SK-N-SH (cell line): Measurements from ENCODE around the gene SRMS. TPM values are rescaled to one million over a fixed set of nuclear protein-coding genes. Genes with fewer than 3 reads are reported as not detected.

Source experiments
- CTCF ChIA-PET: fragments of 300-600, 350-600 bp; formaldehyde crosslinking; extraction: SDS; loops from one replicate; lab custom pipeline; 2021; lab: Yijun Ruan, JAX
- POLR2A ChIA-PET: fragments of 350-600 bp; sonication (Branson Sonifier 250); formaldehyde crosslinking; extraction: SDS; loops from one replicate; lab custom pipeline; 2020; ENCODE audit warnings: antibody characterized with exemption, inconsistent platforms; lab: Yijun Ruan, JAX
- DNase-seq: peaks from one replicate; pipeline ENCODE4 v3.0.0; 2012
- H2AFZ ChIP-seq: fragments of 200-600 bp; sonication (generic); 2 replicates; pipeline ENCODE4 v1.8.1; 2016; ENCODE audit warnings: antibody characterized with exemption, mild to moderate bottlenecking, low read depth
- H3F3A ChIP-seq: fragments of 200-600 bp; sonication (generic); replicated peaks from 2 replicates; pipeline ENCODE3; 2016; ENCODE audit warnings: antibody characterized with exemption, mild to moderate bottlenecking; ENCODE audit not compliant: insufficient read depth
- H3K27ac ChIP-seq, 2 experiments: fragments of 200-500 bp in 1 of 2; fragments of 200-600 bp in 1 of 2; sonication (Bioruptor generic) in 1 of 2; sonication (generic), shearing (Covaris generic) in 1 of 2; 2 replicates each; pipeline versions ENCODE4 v1.5.1 to v1.6.1; 2014 to 2016; ENCODE audit warnings: low read depth in 2 of 2, inconsistent platforms in 1 of 2, low read length in 1 of 2, mild to moderate bottlenecking in 1 of 2, mixed read lengths in 1 of 2
- H3K27me3 ChIP-seq: fragments of 200-600 bp; sonication (generic), shearing (Covaris generic); 2 replicates; pipeline ENCODE4 v1.6.1; 2016; ENCODE audit warnings: mixed run types; ENCODE audit not compliant: insufficient read depth
- H3K36me3 ChIP-seq, 2 experiments: fragments of 200-500 bp in 1 of 2; fragments of 200-600 bp in 1 of 2; sonication (Bioruptor generic) in 1 of 2; sonication (generic) in 1 of 2; replicated peaks in 1 of 2; 2 replicates each; pipeline versions ENCODE3 to v1.5.1; 2014 to 2016; ENCODE audit warnings: low read length in 1 of 2, mild to moderate bottlenecking in 1 of 2; ENCODE audit not compliant: insufficient read depth in 2 of 2, control insufficient read depth in 1 of 2
- H3K4me1 ChIP-seq, 2 experiments: fragments of 200-500 bp in 1 of 2; fragments of 200-600 bp in 1 of 2; sonication (Bioruptor generic) in 1 of 2; sonication (generic), shearing (Covaris generic) in 1 of 2; 2 replicates each; pipeline versions ENCODE4 v1.5.1 to v1.6.1; 2014 to 2016; ENCODE audit warnings: low read depth in 1 of 2, low read length in 1 of 2, mixed run types in 1 of 2; ENCODE audit not compliant: insufficient read depth in 2 of 2, control insufficient read depth in 1 of 2
- H3K4me2 ChIP-seq: fragments of 200-600 bp; sonication (generic), shearing (Covaris generic); 2 replicates; pipeline ENCODE4 v1.6.1; 2017; ENCODE audit warnings: mixed run types
- H3K4me3 ChIP-seq, 2 experiments: fragments of 200-500 bp in 1 of 2; fragments of 200-600 bp in 1 of 2; sonication (Bioruptor generic) in 1 of 2; sonication (generic), shearing (Covaris generic) in 1 of 2; 2 replicates each; pipeline versions ENCODE4 v1.5.1 to v1.8.1; 2014 to 2016; ENCODE audit warnings: low read depth in 2 of 2, inconsistent platforms in 1 of 2, low read length in 1 of 2, mild to moderate bottlenecking in 1 of 2, mixed read lengths in 1 of 2, moderate library complexity in 1 of 2
- H3K79me2 ChIP-seq: fragments of 200-600 bp; sonication (generic); 2 replicates; pipeline ENCODE4 v1.8.1; 2017; ENCODE audit warnings: mild to moderate bottlenecking; ENCODE audit not compliant: insufficient read depth
- H3K9ac ChIP-seq: fragments of 200-600 bp; sonication (generic); 2 replicates; pipeline ENCODE4 v1.6.1; 2017; ENCODE audit warnings: mixed run types
- H3K9me2 ChIP-seq: fragments of 200-600 bp; sonication (generic); 2 replicates; pipeline ENCODE4 v1.6.1; 2017; ENCODE audit warnings: mixed run types
- H3K9me3 ChIP-seq: fragments of 200-600 bp; sonication (generic); 2 replicates; pipeline ENCODE4 v1.6.1; 2017; ENCODE audit warnings: mixed run types, mild to moderate bottlenecking, moderate library complexity
- H4K20me1 ChIP-seq: fragments of 200-600 bp; sonication (generic); 2 replicates; pipeline ENCODE4 v1.6.1; 2017; ENCODE audit warnings: mild to moderate bottlenecking, mixed run types; ENCODE audit not compliant: insufficient read depth
- CHD2 ChIP-seq: fragments of 150-350 bp; IDR thresholded peaks from 2 replicates; pipeline ENCODE4 v1.6.1; 2018; ENCODE audit warnings: low read length; ENCODE audit not compliant: partially characterized antibody
- ELF1 ChIP-seq: IDR thresholded peaks from 2 replicates; pipeline ENCODE4 v1.4.0; 2012
- EP300 ChIP-seq, 2 experiments: IDR thresholded peaks; 2 replicates each; pipeline versions ENCODE4 v1.4.0 to v1.6.1; 2012; ENCODE audit warnings: borderline replicate concordance in 1 of 2, low read depth in 1 of 2, low read length in 1 of 2
- EZH2phosphoT487 ChIP-seq: fragments of 200-600 bp; sonication (generic); IDR thresholded peaks from 2 replicates; pipeline ENCODE4 v1.6.1; 2017; ENCODE audit warnings: low read depth, mixed run types, mild to moderate bottlenecking, antibody characterized with exemption, moderate library complexity, borderline replicate concordance
- FOXJ3 ChIP-seq: sonication (generic); formaldehyde crosslinking; IDR thresholded peaks from 2 replicates; pipeline ENCODE4 v1.5.1; 2020; ENCODE audit warnings: mild to moderate bottlenecking, missing genetic modification reagents
- FOXM1 ChIP-seq: IDR thresholded peaks from 2 replicates; pipeline ENCODE4 v1.4.0; 2012; ENCODE audit warnings: low read depth, mild to moderate bottlenecking
- GABPA ChIP-seq: IDR thresholded peaks from 2 replicates; pipeline ENCODE4 v1.4.0; 2012; ENCODE audit warnings: low read depth, mild to moderate bottlenecking
- GATA2 ChIP-seq: sonication (generic); formaldehyde crosslinking; IDR thresholded peaks from 2 replicates; pipeline ENCODE4 v1.5.0; 2020; ENCODE audit warnings: mild to moderate bottlenecking, missing genetic modification reagents
- IRF3 ChIP-seq: fragments of 150-350 bp; IDR thresholded peaks from 2 replicates; pipeline ENCODE4 v1.6.1; 2016; ENCODE audit warnings: mild to moderate bottlenecking, low read depth, low read length
- JUND ChIP-seq: IDR thresholded peaks from 2 replicates; pipeline ENCODE4 v1.4.0; 2012
- MEF2A ChIP-seq: IDR thresholded peaks from 2 replicates; pipeline ENCODE4 v1.4.0; 2012; ENCODE audit warnings: low read depth, borderline replicate concordance
- MXI1 ChIP-seq: IDR thresholded peaks from 2 replicates; pipeline ENCODE4 v1.6.1; 2012; ENCODE audit warnings: mild to moderate bottlenecking, low read depth, low read length, improper control_type of control experiment
- NRF1 ChIP-seq: IDR thresholded peaks from 2 replicates; pipeline ENCODE4 v1.6.1; 2012; ENCODE audit warnings: low read depth, mild to moderate bottlenecking, low read length
- POLR2AphosphoS5 ChIP-seq: IDR thresholded peaks from 2 replicates; pipeline ENCODE4 v1.6.1; 2012; ENCODE audit warnings: low read depth, low read length
- RAD21 ChIP-seq: IDR thresholded peaks from 2 replicates; pipeline ENCODE4 v1.6.1; 2012; ENCODE audit warnings: mild to moderate bottlenecking, low read length
- RFX5 ChIP-seq: IDR thresholded peaks from 2 replicates; pipeline ENCODE4 v1.6.1; 2012; ENCODE audit warnings: mild to moderate bottlenecking, improper control_type of control experiment, low read length
- RXRA ChIP-seq: IDR thresholded peaks from 2 replicates; pipeline ENCODE4 v1.4.0; 2012; ENCODE audit warnings: low read depth, mild to moderate bottlenecking, borderline replicate concordance
- SIN3A ChIP-seq: IDR thresholded peaks from 2 replicates; pipeline ENCODE4 v1.6.1; 2012; ENCODE audit warnings: low read depth, mild to moderate bottlenecking, low read length, moderate library complexity, borderline replicate concordance
- SMC3 ChIP-seq: IDR thresholded peaks from 2 replicates; pipeline ENCODE4 v1.6.1; 2012; ENCODE audit warnings: low read depth, low read length, improper control_type of control experiment
- TAF1 ChIP-seq: IDR thresholded peaks from 2 replicates; pipeline ENCODE4 v1.6.1; 2012; ENCODE audit warnings: low read depth, mild to moderate bottlenecking, low read length, moderate library complexity, borderline replicate concordance
- TCF12 ChIP-seq: IDR thresholded peaks from 2 replicates; pipeline ENCODE4 v1.4.0; 2012
- USF2 ChIP-seq: fragments of 150-350 bp; IDR thresholded peaks from 2 replicates; pipeline ENCODE4 v1.6.1; 2017; ENCODE audit warnings: antibody characterized with exemption, low read length, low read depth, borderline replicate concordance
- YY1 ChIP-seq: IDR thresholded peaks from 2 replicates; pipeline ENCODE4 v1.4.0; 2012; ENCODE audit warnings: low read depth, mild to moderate bottlenecking
- WGBS: methylation state at CpG from one replicate; pipeline ENCODE4 v1.1.6; 2017; ENCODE audit warnings: low lambda C conversion rate; 5-methylcytosine and 5-hydroxymethylcytosine counted together
- polyA plus RNA-seq, 3 experiments: library from polyadenylated mRNA; depleted of rRNA; stranded (reverse); fragments of >200 nt; gene quantifications; 2 replicates each; pipeline ENCODE4 v1.2.3, GENCODE V29; 2012

Gene SRMS
- polyA plus RNA-seq, 1 of the 3 experiments (the other 2 are of a cell fraction) = not detected

GRCh38 chr20:63494420-63495166 is 53.0 kb downstream of the SRMS start:
- Histone ChIP-seq H3K9me3 (no peaks in the 10 kb centered on the region), H3K27ac (no peak overlapping the region), H3F3A (no peaks in the 10 kb centered on the region), H3K36me3 (peaks cover 0 to 6% of the 10 kb centered on the region in 2 experiments), H3K4me2 (no peak overlapping the region), H3K79me2 (no peaks in the 10 kb centered on the region), H3K27me3 (no peaks in the 10 kb centered on the region), H3K9ac (no peak overlapping the region), H3K4me3 (no peak overlapping the region), H3K9me2 (no peaks in the 10 kb centered on the region), H2AFZ (no peak overlapping the region), H4K20me1 (no peaks in the 10 kb centered on the region; the same call in 1 of the 2 replicates)
- 96% methylated on average over 34 of the region's 51 CpGs for WGBS
- DNase-seq = no peak
- ChIA-PET CTCF (interaction anchor here (1.0 kb wide), 1 partner anchor 26 kb away, joined by 3 read pairs; the partner anchor contains the start of gene PPDPF), POLR2A (interaction anchor here (1.6 kb wide), 1 partner anchor 10 kb away, joined by 3 read pairs; no protein-coding TSS in a partner anchor)
- TF ChIP-seq GABPA (no peak), JUND (no peak), IRF3 (no peak), POLR2AphosphoS5 (no peak), MEF2A (no peak), MXI1 (no peak), YY1 (no peak), RFX5 (no peak), SIN3A (no peak), TCF12 (no peak), EZH2phosphoT487 (no peak), TAF1 (no peak), USF2 (no peak), FOXJ3 (CRISPR knock-in tag) (no peak), NRF1 (no peak), CHD2 (no peak)
- TF ChIP-seq, all 33 proteins: peak for 0
- H3K4me1 ChIP-seq = peaks cover 0 to 27% of the 10 kb centered on the region in 2 experiments; a peak in 1 of 4 replicates

- Histone ChIP-seq H3K27me3 (no peaks in the 10 kb centered on the region), H4K20me1 (no peaks in the 10 kb centered on the region; the same call in 1 of the 2 replicates), H3K9me3 (no peaks in the 10 kb centered on the region), H3K4me2 (no peak overlapping the region), H3K4me3 (no peak overlapping the region), H3K4me1 (peaks cover 0 to 24% of the 10 kb centered on the region in 2 experiments; a peak in 1 of 4 replicates), H2AFZ (no peak overlapping the region), H3K27ac (no peak overlapping the region), H3F3A (no peaks in the 10 kb centered on the region), H3K36me3 (peaks cover 0 to 6% of the 10 kb centered on the region in 2 experiments), H3K9ac (no peak overlapping the region), H3K79me2 (no peaks in the 10 kb centered on the region), H3K9me2 (no peaks in the 10 kb centered on the region)
- ChIA-PET CTCF (interaction anchor here (0.8 to 1.0 kb wide), 3 partner anchors 9 to 44 kb away, joined by 3 to 4 read pairs (median 3); partner anchors contain the start of genes PPDPF and PTK6), POLR2A (interaction anchor here (1.2 to 1.6 kb wide), 2 partner anchors 9 to 27 kb away, joined by 3 to 5 read pairs; partner anchors contain the start of gene PPDPF)
- no peak for DNase-seq
- WGBS = 100% methylated on average over 4 of the region's 7 CpGs
- TF ChIP-seq FOXM1 (no peak), IRF3 (no peak), EZH2phosphoT487 (no peak), GATA2 (no peak), EP300 (IDR thresholded peaks at IDR 0.05; ENCODE audit: borderline replicate concordance in 1 of 2, low read depth in 1 of 2, low read length in 1 of 2) (no peak), USF2 (no peak), SMC3 (no peak), RAD21 (no peak), RXRA (no peak), SIN3A (no peak), GABPA (no peak), MXI1 (no peak), FOXJ3 (CRISPR knock-in tag) (no peak), ELF1 (no peak), TAF1 (no peak), CHD2 (no peak)
Measured at GRCh38 chr20:63494084-63494419, 53.5 kb downstream of the SRMS start.
